Measurements from ENCODE around the gene PGBD5.

Gene PGBD5

GRCh38 chr1:230265200-230266115 is 160.7 kb downstream of the PGBD5 start:
- Mint-ChIP-seq H3K4me1 (peaks cover 39% of the 10 kb centered on the region), H3K27ac (no peak overlapping the region), H3K9me3 (no peaks in the 10 kb centered on the region), H3K4me3 (no peak overlapping the region), H3K27me3 (no peaks in the 10 kb centered on the region)
- no peak for DNase-seq
- ATAC-seq, result no peak

Data from stimulated activated naive CD8-positive, alpha-beta T cell treated with anti-CD3 and anti-CD28 coated beads, Interleukin-15, amount 100 ng/mL, for 72 hours (primary cell).